K562 (cell line): ENCODE results near the gene TNK2. TPM values are rescaled to one million over a fixed set of nuclear protein-coding genes. Genes with fewer than 3 reads are reported as not detected.

Experiments used
- ATAC-seq: fragments of 200-7000 bp; cut with Tn5 transposase; 3 replicates; pipeline ENCODE4 v1.9.1; 2020; ENCODE audit warnings: moderate library complexity
- BruUV-seq: library from RNA; stranded (reverse); fragments of 400-500 nt; replicated peaks from 2 replicates; lab custom pipeline; 2021; lab: Mats Ljungman, UMichigan
- CTCF ChIA-PET: fragments of 300-600 bp; formaldehyde crosslinking; extraction: SDS; loops from one replicate; lab custom pipeline; 2021; ENCODE audit warnings: low intra/inter-chr PET ratio; lab: Yijun Ruan, JAX
- POLR2A ChIA-PET: fragments of 300-600, 350-650 bp; sonication (Branson Sonifier 250); formaldehyde crosslinking; extraction: SDS; loops from one replicate; lab custom pipeline; 2021; ENCODE audit warnings: antibody characterized with exemption, inconsistent platforms; lab: Yijun Ruan, JAX
- DNase-seq, 4 experiments: peaks; one replicate each; pipeline versions ENCODE4 v3.0.0 to v3.0.0-alpha.2; 2011 to 2018; ENCODE audit warnings: low spot score in 3 of 4, mixed read lengths in 3 of 4; ENCODE audit errors: extremely low read depth in 1 of 4
- FAIRE-seq: peaks from 2 replicates; lab custom pipeline; 2011; peaks lifted over from hg19 to GRCh38; lab: Jason Lieb, UNC
- H2AFZ ChIP-seq: 2 replicates; pipeline ENCODE4 v1.6.0; 2011; ENCODE audit warnings: low read depth, low read length, control low read depth, inconsistent platforms
- H3K27ac ChIP-seq: fragments of 200-600 bp; 3 replicates; pipeline ENCODE4 v1.8.0; 2011; ENCODE audit warnings: low read depth, mild to moderate bottlenecking, control low read depth, inconsistent platforms, low read length, moderate library complexity, mixed read lengths; ENCODE audit errors: extremely low read depth
- H3K27me3 ChIP-seq, 2 experiments: fragments of 300-600 bp in 1 of 2; 2 replicates in 1 of 2; 3 replicates in 1 of 2; pipeline versions ENCODE4 v1.6.0 to v1.8.0; 2011; ENCODE audit warnings: inconsistent platforms in 2 of 2, low read length in 2 of 2, mild to moderate bottlenecking in 1 of 2, mixed read lengths in 1 of 2, moderate library complexity in 1 of 2; ENCODE audit not compliant: control insufficient read depth in 2 of 2, insufficient read depth in 2 of 2
- H3K36me3 ChIP-seq: fragments of 300-600 bp; 3 replicates; pipeline ENCODE4 v1.8.0; 2011; ENCODE audit warnings: mild to moderate bottlenecking, low read length, inconsistent platforms; ENCODE audit not compliant: control insufficient read depth, insufficient read depth
- H3K4me1 ChIP-seq, 2 experiments: fragments of 200-600 bp in 1 of 2; replicated peaks in 1 of 2; 2 replicates in 1 of 2; 3 replicates in 1 of 2; pipeline versions ENCODE4 v1.5.1 to v1.8.0; 2011; ENCODE audit warnings: inconsistent platforms in 2 of 2, low read length in 2 of 2, mild to moderate bottlenecking in 1 of 2, mixed read lengths in 1 of 2, moderate library complexity in 1 of 2; ENCODE audit not compliant: control insufficient read depth in 2 of 2, insufficient read depth in 2 of 2
- H3K4me2 ChIP-seq: 2 replicates; pipeline ENCODE4 v1.6.1; 2011; ENCODE audit warnings: low read length, control low read depth, inconsistent platforms, mixed read lengths; ENCODE audit not compliant: insufficient read depth
- H3K4me3 ChIP-seq: fragments of 200-600 bp; sonication (generic), shearing (Covaris generic); 2 replicates; pipeline ENCODE4 v1.5.1; 2016; ENCODE audit warnings: control low read depth, inconsistent platforms
- H3K79me2 ChIP-seq: fragments of 200-600 bp; 3 replicates; pipeline ENCODE4 v1.8.0; 2011; ENCODE audit warnings: low read length, inconsistent platforms; ENCODE audit not compliant: control insufficient read depth, insufficient read depth
- H3K9ac ChIP-seq, 2 experiments: 2 replicates each; pipeline versions ENCODE4 v1.6.0 to v1.6.1; 2011; ENCODE audit warnings: low read depth in 2 of 2, low read length in 2 of 2, control low read depth in 1 of 2, inconsistent platforms in 1 of 2, mild to moderate bottlenecking in 1 of 2, mixed read lengths in 1 of 2; ENCODE audit not compliant: insufficient read depth in 1 of 2
- H3K9me1 ChIP-seq: one replicate; pipeline ENCODE4 v1.6.0; 2011; ENCODE audit warnings: inconsistent platforms, mild to moderate bottlenecking, low read length, moderate library complexity; ENCODE audit not compliant: control insufficient read depth, insufficient read depth
- H3K9me3 ChIP-seq: replicated peaks from 2 replicates; pipeline ENCODE4 v1.5.1; 2011; ENCODE audit warnings: low read depth, low read length, inconsistent platforms; ENCODE audit not compliant: control insufficient read depth, insufficient read depth
- H4K20me1 ChIP-seq: replicated peaks from 2 replicates; pipeline ENCODE4 v1.6.1; 2011; ENCODE audit warnings: low read length, inconsistent platforms, mixed read lengths; ENCODE audit not compliant: control insufficient read depth, insufficient read depth
- ARID3B ChIP-seq: fragments of 250-450 bp; sonication (Bioruptor Pico); IDR thresholded peaks from 2 replicates; pipeline ENCODE4 v1.4.0; 2020; ENCODE audit warnings: borderline replicate concordance
- MYNN ChIP-seq, 2 experiments: sonication (generic); formaldehyde crosslinking in 1 of 2; IDR thresholded peaks; 2 replicates each; pipeline versions ENCODE4 v1.5.0 to v1.6.1; 2016 to 2020; ENCODE audit warnings: antibody characterized with exemption in 1 of 2, missing genetic modification reagents in 1 of 2
- NFRKB ChIP-seq: fragments of 450-650 bp; IDR thresholded peaks from 2 replicates; pipeline ENCODE4 v1.6.1; 2016; ENCODE audit warnings: low read depth
- POLR2A ChIP-seq: fragments of 450-650 bp; conservative IDR thresholded peaks from 2 replicates; pipeline ENCODE4 v1.6.1; 2016
- PRDM10 ChIP-seq: fragments of 450-650 bp; IDR thresholded peaks from 2 replicates; pipeline ENCODE4 v1.6.1; 2018; ENCODE audit not compliant: partially characterized antibody
- STAG1 ChIP-seq: sonication (generic); formaldehyde crosslinking; IDR thresholded peaks from 2 replicates; pipeline ENCODE4 v1.5.0; 2020; ENCODE audit warnings: missing genetic modification reagents, borderline replicate concordance
- ZBTB17 ChIP-seq: fragments of 450-650 bp; formaldehyde crosslinking; IDR thresholded peaks from 2 replicates; pipeline ENCODE4 v1.4.0; 2020; ENCODE audit warnings: mild to moderate bottlenecking
- WGBS: fragments of 100-300 bp; shearing (Covaris generic); methylation state at CpG from one replicate; pipeline ENCODE4 v1.1.6; 2016; ENCODE audit warnings: low coverage, mixed read lengths; ENCODE audit not compliant: insufficient coverage; ENCODE audit errors: missing lambda C conversion rate; 5-methylcytosine and 5-hydroxymethylcytosine counted together
- in situ Hi-C: fragments of 300-500 bp; cut with MboI; formaldehyde crosslinking; loops from 4 replicates; pipeline ENCODE4 v1.15.0; 2018; ENCODE audit warnings: inconsistent platforms, mixed read lengths
- intact Hi-C: fragments of 100-400 bp; cut with micrococcal nuclease; formaldehyde crosslinking; loops from 2 replicates; pipeline ENCODE4 v1.14.2; 2022
- polyA plus RNA-seq, 8 experiments: library from polyadenylated mRNA; depleted of rRNA in 4 of 8; stranded (reverse) in 5 of 8; unstranded in 3 of 8; fragments of >200 nt; fragmentation: Nextera tagmentation in 2 of 8; fragmentation: Illumina TruSeq in 1 of 8; extraction: Ambion mirVana in 2 of 8; extraction: Trizol in 1 of 8; gene quantifications; 2 replicates each; pipeline versions ENCODE4 v1.2.1 to v1.2.3, GENCODE V29; 2011 to 2014; ENCODE audit warnings: inconsistent platforms in 1 of 8, missing spikeins in 1 of 8
- total RNA-seq, 7 experiments: library from RNA; depleted of rRNA in 6 of 7; stranded (reverse); fragments of >200 nt in 6 of 7; fragmentation: Illumina TruSeq in 2 of 7; extraction: Trizol in 2 of 7; gene quantifications; 2 replicates each; pipeline versions ENCODE4 v1.2.1 to v1.2.3, GENCODE V29; 2011 to 2021; ENCODE audit warnings: low replicate concordance in 1 of 7
- TF ChIP-seq, protein P1 (sequence below): fragments of 250-450 bp; sonication (Bioruptor Pico); IDR thresholded peaks from 2 replicates; pipeline ENCODE4 v1.8.0; 2021; ENCODE audit warnings: moderate library complexity, mild to moderate bottlenecking, inconsistent platforms
- TF ChIP-seq, protein P2 (sequence below): fragments of 250-450 bp; sonication (Bioruptor Pico); IDR thresholded peaks from 2 replicates; pipeline ENCODE4 v1.9.0; 2021; ENCODE audit warnings: mild to moderate bottlenecking

TNK2 gene
- total and polyA plus RNA-seq, 9 of the 15 experiments (the other 6 are each of a cell fraction or from before 2014, with no cell fraction given): 0.03 to 33.8 (median 6.5) TPM

GRCh38 chr3:195870442-195870841 lies 37.9 kb downstream of the TNK2 start (continued):
- TF ChIP-seq STAG1: no peak
- no peak for TF ChIP-seq ZBTB17

DNA sequence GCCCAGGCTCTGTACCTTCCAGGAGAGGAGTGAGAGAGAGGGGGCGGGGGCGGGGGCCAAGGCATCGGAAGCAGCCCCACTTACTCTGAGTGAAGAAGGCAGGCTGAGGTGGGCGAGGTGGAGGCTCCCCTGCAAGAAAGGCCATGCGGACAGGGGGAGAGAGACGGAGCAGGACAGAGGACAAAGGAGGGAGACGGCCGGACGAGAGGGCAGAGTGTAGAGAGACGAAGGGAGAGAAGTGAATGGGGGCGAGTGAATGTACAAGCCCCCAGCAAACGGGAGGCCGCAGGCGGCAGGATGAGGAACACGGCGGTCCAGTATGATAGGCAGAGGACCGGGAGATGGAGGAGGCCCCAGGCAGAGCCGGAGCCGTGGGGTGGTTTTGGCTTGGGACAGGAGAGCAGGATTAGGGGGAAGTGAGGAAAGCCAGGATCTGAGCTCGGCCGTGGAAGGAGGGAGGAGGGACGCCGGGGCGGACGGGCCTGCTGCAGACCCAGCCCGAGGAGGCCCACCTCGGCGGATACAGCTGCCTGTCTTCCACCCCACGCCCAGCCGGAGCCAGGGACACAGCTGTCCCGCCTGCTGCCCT lies 38.8 kb downstream of the TNK2 start:
- H3K4me3 ChIP-seq: no peak overlapping the region
- H4K20me1 ChIP-seq: no peaks in the 10 kb centered on the region
- H3K36me3 ChIP-seq: peaks cover 13% of the 10 kb centered on the region; the same call in 1 of the 3 replicates
- H3K27ac ChIP-seq: no peak overlapping the region
- no peak for FAIRE-seq
- no peaks in the 10 kb centered on the region for H3K79me2 ChIP-seq
- in situ Hi-C loops: no loop called here
- H2AFZ ChIP-seq: no peak overlapping the region
- no peak for DNase-seq
- CTCF ChIA-PET: no interaction called here
- H3K4me1 ChIP-seq: peaks cover 0 to 41% of the 10 kb centered on the region in 2 experiments; a peak in 2 of 5 replicates
- H3K27me3 ChIP-seq: no peaks in the 10 kb centered on the region
- no peak overlapping the region for H3K4me2 ChIP-seq
- H3K9me3 ChIP-seq: no peaks in the 10 kb centered on the region
- POLR2A ChIA-PET: no interaction called here
- intact Hi-C loops: no loop called here
- H3K9me1 ChIP-seq: no peaks in the 10 kb centered on the region
- WGBS: 87% methylated on average over 18 of the region's 31 CpGs
- BruUV-seq: no TSS peak
- H3K9ac ChIP-seq: no peak overlapping the region
- ATAC-seq: no peak
- TF ChIP-seq NFRKB: no peak
- TF ChIP-seq PRDM10: no peak
- TF ChIP-seq, protein P1, sequence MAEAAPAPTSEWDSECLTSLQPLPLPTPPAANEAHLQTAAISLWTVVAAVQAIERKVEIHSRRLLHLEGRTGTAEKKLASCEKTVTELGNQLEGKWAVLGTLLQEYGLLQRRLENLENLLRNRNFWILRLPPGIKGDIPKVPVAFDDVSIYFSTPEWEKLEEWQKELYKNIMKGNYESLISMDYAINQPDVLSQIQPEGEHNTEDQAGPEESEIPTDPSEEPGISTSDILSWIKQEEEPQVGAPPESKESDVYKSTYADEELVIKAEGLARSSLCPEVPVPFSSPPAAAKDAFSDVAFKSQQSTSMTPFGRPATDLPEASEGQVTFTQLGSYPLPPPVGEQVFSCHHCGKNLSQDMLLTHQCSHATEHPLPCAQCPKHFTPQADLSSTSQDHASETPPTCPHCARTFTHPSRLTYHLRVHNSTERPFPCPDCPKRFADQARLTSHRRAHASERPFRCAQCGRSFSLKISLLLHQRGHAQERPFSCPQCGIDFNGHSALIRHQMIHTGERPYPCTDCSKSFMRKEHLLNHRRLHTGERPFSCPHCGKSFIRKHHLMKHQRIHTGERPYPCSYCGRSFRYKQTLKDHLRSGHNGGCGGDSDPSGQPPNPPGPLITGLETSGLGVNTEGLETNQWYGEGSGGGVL (CRISPR knock-in tag): no peak
- TF ChIP-seq MYNN (IDR thresholded peaks at IDR 0.05): no peak
- TF ChIP-seq MYNN (CRISPR knock-in tag; IDR thresholded peaks at IDR 0.05): no peak
- TF ChIP-seq ARID3B (CRISPR knock-in tag): no peak
- TF ChIP-seq, protein P2, sequence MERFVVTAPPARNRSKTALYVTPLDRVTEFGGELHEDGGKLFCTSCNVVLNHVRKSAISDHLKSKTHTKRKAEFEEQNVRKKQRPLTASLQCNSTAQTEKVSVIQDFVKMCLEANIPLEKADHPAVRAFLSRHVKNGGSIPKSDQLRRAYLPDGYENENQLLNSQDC (CRISPR knock-in tag): no peak
- TF ChIP-seq POLR2A: no peak
